Measurements from ENCODE around the gene MAMDC2. TPM values are rescaled to one million over a fixed set of nuclear protein-coding genes. Genes with fewer than 3 reads are reported as not detected.

MAMDC2 gene
- total RNA-seq, 2 experiments from 2014 or later, result not detected

- POLR2A ChIA-PET, result no interaction called here
- CTCF ChIA-PET, result no interaction called here
Observed at GRCh38 chr9:70060148-70060882, 16.7 kb downstream of the MAMDC2 start.

- ChIA-PET POLR2A (no interaction called here), CTCF (no interaction called here)
Observed at GRCh38 chr9:70060883-70061507, 17.3 kb downstream of the MAMDC2 start.

GRCh38 chr9:70061776-70062175, 18.1 kb downstream of the MAMDC2 start:
- CTCF ChIA-PET, result no interaction called here
- POLR2A ChIA-PET, result no interaction called here

GRCh38 chr9:70064496-70064895, 20.8 kb downstream of the MAMDC2 start:
- CTCF ChIA-PET, result no interaction called here
- POLR2A ChIA-PET, result no interaction called here

- POLR2A ChIA-PET, result no interaction called here
- CTCF ChIA-PET, result no interaction called here
Observed at GRCh38 chr9:70065572-70065971, 21.9 kb downstream of the MAMDC2 start.

GRCh38 chr9:70066418-70066817, 22.8 kb downstream of the MAMDC2 start:
- CTCF ChIA-PET, result no interaction called here
- POLR2A ChIA-PET, result no interaction called here

GRCh38 chr9:70066874-70067273, 23.2 kb downstream of the MAMDC2 start:
- ChIA-PET POLR2A (no interaction called here), CTCF (no interaction called here)

GRCh38 chr9:70069704-70070103, 26.1 kb downstream of the MAMDC2 start:
- CTCF ChIA-PET, result no interaction called here
- POLR2A ChIA-PET, result no interaction called here

GRCh38 chr9:70073193-70073592, 29.5 kb downstream of the MAMDC2 start:
- ChIA-PET POLR2A (no interaction called here), CTCF (interaction anchor here (1.4 kb wide), 1 partner anchor 14 kb away, joined by 3 read pairs; no protein-coding TSS in a partner anchor)

GRCh38 chr9:70073756-70074155, 30.1 kb downstream of the MAMDC2 start:
- POLR2A ChIA-PET, result no interaction called here

GRCh38 chr9:70076678-70077077, 33.0 kb downstream of the MAMDC2 start:
- POLR2A ChIA-PET, result no interaction called here
- CTCF ChIA-PET, result no interaction called here

More at GRCh38 chr9:70073756-70074155, 30.1 kb downstream of the MAMDC2 start:
- CTCF ChIA-PET, result interaction anchor here (1.4 kb wide), 1 partner anchor 13 kb away, joined by 3 read pairs; no protein-coding TSS in a partner anchor

- POLR2A ChIA-PET, result no interaction called here
Observed at GRCh38 chr9:70079417-70080037, 35.9 kb downstream of the MAMDC2 start.

GRCh38 chr9:70080481-70081119, 37.0 kb downstream of the MAMDC2 start:
- POLR2A ChIA-PET, result no interaction called here
- CTCF ChIA-PET, result no interaction called here

More at GRCh38 chr9:70079417-70080037, 35.9 kb downstream of the MAMDC2 start:
- CTCF ChIA-PET, result no interaction called here

GRCh38 chr9:70081120-70081495, 37.5 kb downstream of the MAMDC2 start:
- ChIA-PET CTCF (no interaction called here), POLR2A (no interaction called here)

- ChIA-PET POLR2A (no interaction called here), CTCF (interaction anchor here (1.0 kb wide), 1 partner anchor 27 kb away, joined by 3 read pairs; no protein-coding TSS in a partner anchor)
Observed at GRCh38 chr9:70083429-70083828, 39.8 kb downstream of the MAMDC2 start.

GRCh38 chr9:70085241-70085640, 41.6 kb downstream of the MAMDC2 start:
- CTCF ChIA-PET, result no interaction called here
- POLR2A ChIA-PET, result no interaction called here

GRCh38 chr9:70091103-70091502, 47.5 kb downstream of the MAMDC2 start:
- ChIA-PET POLR2A (no interaction called here), CTCF (no interaction called here)

GRCh38 chr9:70091572-70091971, 47.9 kb downstream of the MAMDC2 start:
- POLR2A ChIA-PET, result no interaction called here
- CTCF ChIA-PET, result no interaction called here

- POLR2A ChIA-PET, result no interaction called here
- CTCF ChIA-PET, result no interaction called here
Observed at GRCh38 chr9:70092190-70092589, 48.5 kb downstream of the MAMDC2 start.

GRCh38 chr9:70093095-70093494, 49.4 kb downstream of the MAMDC2 start:
- CTCF ChIA-PET, result no interaction called here
- POLR2A ChIA-PET, result no interaction called here

GRCh38 chr9:70093944-70094343, 50.3 kb downstream of the MAMDC2 start:
- POLR2A ChIA-PET, result no interaction called here
- CTCF ChIA-PET, result no interaction called here
